Spleen (tissue), 7 donors: ENCODE data around the gene NKAIN4.

ENCODE experiments used
- CTCF ChIP-seq, 11 experiments: fragments of 200-600 bp in 7 of 11; fragments of 450-650 bp in 4 of 11; sonication (generic) in 4 of 11; IDR thresholded peaks in 8 of 11; conservative IDR thresholded peaks in 3 of 11; 1 replicate in 7 of 11; 2 replicates in 4 of 11; pipeline versions ENCODE4 v1.4.0 to v1.8.0; 2016 to 2021; ENCODE audit warnings: antibody characterized with exemption in 11 of 11, inconsistent platforms in 4 of 11, mild to moderate bottlenecking in 1 of 11
- POLR2AphosphoS5 ChIP-seq, 3 donors: sonication (generic); formaldehyde crosslinking; IDR thresholded peaks; one replicate each; pipeline ENCODE4 v1.5.1; 2017; ENCODE audit warnings: antibody characterized with exemption in 3 of 3
- donor health status: DM: no; HTN: no; CAD: no; lungs with moderate emphysema.
- donor health status: DM: no; HTN: no; CAD: no.
- donor health status: DM: no; HTN: no; CAD: no.

GRCh38 chr20:63290136-63290676, 35.9 kb upstream of the NKAIN4 start:
- TF ChIP-seq CTCF (IDR thresholded peaks at IDR 0.05 in 8 of 11, conservative IDR thresholded peaks at IDR 0.05 in 3 of 11) (no peak), POLR2AphosphoS5 (IDR thresholded peaks at IDR 0.05) (peak in 2 of 3 donors; percentile 7 to 8)
